ENCODE measurements around the gene MLKL.

The MLKL gene

DNA sequence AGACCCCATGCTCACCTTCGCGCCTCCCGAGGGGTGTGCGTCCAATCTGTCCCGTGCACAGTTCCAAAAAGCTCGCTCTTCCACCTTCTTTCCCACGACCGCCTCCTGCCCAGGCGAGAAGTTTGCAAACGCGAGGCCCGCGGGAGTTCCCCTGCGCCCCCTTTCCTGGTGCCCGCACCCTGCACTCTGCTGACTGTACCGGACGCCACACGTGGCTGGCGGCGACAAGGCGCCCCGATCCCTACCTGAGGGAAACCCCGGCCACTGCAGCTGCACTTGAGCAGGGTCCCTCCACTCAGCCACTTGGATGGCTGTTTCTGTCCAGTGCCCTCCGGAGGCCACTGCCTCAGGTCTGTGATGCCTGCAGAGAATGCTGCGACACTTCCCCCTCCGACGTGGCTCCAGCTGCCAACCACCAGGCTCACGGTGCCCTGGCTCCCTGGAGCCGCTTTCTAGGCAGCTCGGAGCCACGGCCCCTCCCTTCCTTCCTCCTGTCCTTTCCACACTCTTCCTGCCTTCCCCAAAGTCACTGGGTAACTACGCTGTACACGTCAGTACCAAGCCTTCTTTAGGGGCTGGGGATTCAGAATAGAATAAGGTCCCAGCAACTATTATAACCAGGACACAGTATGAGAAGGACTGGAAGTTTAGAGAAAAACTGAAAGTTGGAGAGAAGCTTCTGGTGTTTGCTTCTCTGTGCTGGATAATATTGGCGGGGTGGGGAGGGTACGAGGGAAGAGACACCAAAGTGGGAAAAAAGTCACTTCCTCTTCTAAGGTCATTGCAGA lies at the start of gene MLKL:
Gene MLKL (minus strand): TSS at position 425 of the 788 bp plus-strand sequence. CDS start 5,105 bp downstream, outside the sequence.
- DNase-seq (ENCODE audit: low read depth): peak; percentile 36

DNA sequence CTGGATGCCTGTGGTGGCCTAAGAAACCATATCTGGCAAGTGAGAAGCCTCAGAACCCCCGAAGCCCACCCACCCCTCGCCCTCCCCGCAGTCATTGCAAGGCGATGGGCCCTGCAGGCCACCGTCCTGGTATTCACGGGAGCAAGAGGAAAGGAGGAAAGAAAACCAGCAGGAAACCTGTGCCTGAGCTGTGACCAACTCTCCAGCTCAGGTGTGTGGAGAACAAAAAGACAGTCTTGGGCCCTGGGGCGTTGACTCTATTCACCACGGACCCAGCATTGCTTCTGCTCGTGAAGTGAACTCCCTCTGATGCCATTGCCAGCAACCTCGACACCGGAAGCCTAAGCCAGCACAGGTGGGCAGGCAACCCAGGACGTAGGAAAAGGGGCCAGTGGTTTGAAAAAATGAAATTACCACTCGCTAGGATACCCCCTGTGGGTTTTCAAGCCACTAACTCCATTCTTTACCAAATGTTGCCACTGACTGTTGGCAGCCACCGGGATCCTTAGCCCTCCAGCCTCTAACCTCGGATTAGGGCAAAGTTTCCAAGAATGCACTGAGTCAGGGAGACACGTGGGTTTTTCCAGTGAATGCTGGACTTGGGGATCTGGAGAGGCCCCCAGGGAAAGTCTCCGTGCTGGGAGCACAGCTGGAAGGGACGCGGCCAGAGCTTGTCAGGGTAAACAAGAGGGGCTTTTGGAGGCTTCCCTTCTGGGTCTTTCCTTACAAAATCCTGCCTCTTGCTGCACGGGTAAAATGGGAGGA lies 48.8 kb upstream of the MLKL start:
- no peak for DNase-seq (ENCODE audit: low read depth)

DNA sequence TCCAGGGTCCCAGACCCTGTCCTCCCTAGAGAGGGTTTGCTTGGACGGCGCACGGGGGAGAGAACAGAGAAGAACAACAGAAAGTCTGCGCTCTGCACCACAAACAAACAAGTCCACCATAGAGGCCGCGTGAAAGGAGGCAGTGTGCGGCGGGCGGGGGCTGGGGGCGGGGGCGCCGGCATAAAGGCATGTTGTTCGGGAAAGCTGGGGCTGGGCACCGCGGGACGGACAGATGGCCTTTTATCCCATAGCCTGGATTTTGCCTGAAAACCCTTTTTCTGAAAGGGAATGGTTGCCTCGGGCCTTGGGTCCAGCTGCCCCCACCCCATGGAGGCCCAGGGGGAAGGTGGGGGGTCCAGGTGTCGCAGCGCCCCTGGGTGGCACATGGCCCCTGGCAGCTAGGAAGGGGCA lies 48.0 kb upstream of the MLKL start:
- no peak for DNase-seq (ENCODE audit: low read depth)

DNA sequence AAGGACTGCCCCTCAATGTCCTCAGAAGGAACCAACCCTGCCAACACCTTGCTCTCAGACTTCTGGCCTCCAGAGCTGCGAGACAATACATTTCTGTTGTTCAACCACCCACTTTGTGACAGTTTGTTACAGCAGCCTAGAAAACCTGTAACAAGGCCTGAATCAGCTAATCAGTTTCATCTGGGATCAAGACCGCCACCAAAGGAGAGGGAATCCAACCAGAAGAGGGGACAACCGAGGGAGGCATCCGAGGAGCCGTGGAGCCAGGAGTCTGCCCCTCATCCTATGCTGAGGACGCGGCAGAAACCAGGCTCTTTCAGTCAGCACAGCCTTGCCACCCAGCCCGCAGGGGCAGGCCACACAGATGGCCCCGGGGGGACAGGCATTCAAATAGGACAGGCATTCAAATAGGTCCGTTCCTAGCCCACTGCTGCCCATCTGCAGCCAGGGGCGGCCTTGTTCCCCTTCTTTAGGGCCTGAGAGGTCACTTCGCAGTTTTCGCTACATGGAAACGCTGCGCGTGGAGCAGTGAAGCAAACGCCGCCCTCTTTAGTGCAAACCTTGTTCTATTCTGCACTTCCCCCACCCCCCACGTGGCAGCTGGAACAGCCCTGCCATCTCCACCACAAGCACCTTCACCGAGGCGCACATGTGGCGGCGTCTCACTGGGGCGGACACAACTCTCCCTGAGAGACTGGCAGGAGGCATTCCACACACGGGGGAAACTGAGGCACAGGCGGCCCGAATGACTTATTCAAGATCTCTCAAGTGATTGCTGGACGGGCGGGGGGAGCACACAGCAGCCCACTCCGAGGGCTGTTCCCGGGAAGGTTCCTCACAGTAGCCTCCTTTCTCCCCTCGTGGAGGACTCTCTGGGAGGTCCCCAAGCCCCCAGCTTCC lies 47.3 kb upstream of the MLKL start:
- DNase-seq (ENCODE audit: low read depth): no peak

DNA sequence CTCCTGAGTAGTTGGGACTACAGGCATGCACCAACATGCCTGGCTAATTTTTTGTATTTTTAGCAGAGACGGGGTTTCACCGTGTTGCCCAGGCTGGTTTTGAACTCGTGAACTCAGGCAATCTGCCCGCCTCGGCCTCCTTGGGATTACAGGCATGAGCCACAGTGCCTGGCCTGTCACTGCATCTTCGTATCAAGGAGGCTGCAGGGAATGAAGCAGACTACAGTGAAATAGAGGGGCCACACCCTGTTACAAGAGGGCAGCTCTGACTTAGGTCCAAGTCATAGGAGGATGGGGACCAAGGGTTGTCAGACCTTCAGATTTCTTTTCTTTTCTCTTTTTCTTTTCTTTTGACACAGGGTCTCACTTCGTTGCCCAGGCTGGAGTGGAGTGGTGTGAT lies 45.3 kb upstream of the MLKL start:
- no peak for DNase-seq (ENCODE audit: low read depth)

DNA sequence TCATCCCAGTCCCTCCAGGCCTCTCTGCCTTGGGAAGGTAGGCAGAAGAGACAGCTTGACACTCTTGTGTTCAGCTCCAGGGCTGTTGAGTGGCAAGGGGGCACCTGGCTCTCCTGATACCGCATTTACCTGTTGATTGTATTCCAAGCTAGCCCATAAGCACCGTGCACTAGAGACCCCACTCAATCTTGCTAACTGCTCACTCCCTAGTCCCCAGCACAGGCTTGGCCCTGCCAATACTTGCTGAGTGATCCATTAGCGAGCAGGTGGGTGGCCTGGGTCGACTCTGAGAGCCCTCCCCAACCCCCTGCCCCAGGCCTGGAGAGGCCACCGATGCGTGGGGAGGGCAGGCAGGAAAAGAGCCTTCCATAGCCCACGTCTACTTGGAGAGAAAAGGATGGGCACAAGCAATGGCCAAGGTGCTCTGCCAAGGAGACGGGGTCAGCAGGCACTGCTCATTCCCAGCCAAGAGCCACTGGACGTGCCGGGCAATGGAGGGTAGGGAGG lies 44.5 kb upstream of the MLKL start:
- DNase-seq (ENCODE audit: low read depth): no peak

DNA sequence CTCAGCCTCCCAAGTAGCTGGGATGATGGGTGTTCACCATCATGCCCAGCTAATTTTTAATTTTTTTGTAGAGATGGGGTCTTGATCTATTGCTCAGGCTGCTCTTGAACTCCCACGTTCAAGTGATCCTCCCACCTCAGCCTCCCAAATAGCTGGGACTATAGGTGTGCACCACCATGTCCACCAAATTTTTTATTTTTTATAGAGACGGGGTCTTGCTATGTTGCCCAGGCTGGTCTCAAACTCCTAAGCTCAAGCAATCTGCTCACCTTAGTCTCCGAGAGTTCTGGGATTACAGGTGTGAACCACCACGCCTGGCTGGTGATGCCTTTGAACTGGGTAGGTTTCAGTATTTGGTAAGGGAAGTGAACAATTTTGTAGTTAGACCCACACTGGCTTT lies 43.9 kb upstream of the MLKL start:
- DNase-seq (ENCODE audit: low read depth): no peak

DNA sequence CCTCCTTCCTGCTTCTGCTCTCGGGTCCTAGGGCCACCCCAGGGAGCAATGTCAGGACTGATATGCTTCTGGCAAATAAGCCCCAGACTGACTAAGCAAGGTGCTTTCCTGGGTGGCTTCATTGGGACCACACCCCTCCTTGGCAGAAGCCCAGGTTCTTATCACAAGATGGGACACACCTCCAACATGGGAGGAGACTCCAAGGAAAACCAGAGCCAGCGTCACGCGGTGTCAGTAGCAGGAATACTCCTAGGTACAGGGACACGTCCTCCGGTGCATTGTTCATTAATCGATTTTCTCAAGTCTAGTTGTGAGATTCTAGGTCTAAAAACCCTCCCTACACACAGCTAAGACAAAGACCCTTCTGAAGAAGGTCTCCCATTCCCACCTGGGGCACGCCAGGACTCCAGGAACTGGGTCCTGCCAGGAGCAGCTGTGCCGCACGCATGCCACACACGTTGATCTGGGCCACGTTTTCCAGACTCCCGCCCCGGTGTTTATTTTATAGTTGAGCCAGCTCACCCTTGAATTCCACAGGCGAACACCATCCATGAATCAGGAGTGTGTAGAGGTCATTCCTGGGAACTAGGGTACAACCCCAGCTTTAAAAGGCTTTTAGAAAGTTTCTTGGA lies 43.1 kb upstream of the MLKL start:
- no peak for DNase-seq (ENCODE audit: low read depth)

DNA sequence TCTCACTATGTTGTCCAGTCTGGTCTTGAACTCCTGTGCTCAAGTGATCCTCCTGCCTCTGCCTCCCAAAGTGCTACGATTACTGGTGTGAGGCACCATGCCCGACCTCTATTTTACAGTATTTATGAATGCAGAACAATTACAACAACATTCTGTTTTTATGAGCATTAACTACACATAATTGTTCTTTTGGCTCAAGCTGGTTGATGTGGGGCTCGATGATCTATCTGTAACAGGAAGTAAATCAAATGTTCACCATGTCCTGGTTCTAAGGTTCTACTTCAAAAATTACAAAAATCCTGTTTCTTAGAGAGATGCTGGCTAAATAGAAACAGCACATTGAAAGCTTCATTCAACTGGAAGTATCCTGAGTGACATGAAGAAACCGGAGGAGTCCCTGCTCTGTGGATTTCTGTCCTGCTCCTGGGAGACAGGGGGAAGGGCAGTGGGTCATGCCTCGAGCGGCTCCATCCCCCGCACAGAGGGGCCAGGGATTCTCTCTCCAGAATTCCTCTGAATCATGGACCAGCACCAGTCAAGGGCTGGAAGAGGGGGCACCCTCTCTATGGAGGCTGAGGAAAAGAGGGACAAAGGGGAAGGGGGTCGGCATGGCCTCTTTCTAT lies 42.5 kb upstream of the MLKL start:
- DNase-seq (ENCODE audit: low read depth): no peak

DNA sequence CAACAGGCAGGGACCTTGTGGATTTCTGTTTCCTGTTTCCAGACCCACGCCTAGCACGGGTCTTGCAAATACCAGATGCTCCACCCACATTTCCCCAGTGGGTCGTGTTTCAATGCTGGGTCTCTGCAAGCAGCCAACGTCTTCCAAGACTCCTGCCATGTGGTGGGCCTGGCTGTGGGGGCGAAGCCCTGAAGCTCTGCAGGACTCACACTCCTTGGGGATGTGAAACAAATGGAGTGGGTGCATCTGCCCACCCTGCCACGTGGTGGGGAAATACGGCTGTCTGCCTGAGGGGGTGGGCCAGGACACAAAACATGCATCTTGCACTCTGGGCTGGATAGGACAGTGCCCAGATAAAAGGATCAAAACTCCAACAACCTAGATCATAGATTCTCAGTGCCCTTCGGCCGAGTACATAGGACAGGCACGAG lies 41.4 kb upstream of the MLKL start:
- no peak for DNase-seq (ENCODE audit: low read depth)

DNA sequence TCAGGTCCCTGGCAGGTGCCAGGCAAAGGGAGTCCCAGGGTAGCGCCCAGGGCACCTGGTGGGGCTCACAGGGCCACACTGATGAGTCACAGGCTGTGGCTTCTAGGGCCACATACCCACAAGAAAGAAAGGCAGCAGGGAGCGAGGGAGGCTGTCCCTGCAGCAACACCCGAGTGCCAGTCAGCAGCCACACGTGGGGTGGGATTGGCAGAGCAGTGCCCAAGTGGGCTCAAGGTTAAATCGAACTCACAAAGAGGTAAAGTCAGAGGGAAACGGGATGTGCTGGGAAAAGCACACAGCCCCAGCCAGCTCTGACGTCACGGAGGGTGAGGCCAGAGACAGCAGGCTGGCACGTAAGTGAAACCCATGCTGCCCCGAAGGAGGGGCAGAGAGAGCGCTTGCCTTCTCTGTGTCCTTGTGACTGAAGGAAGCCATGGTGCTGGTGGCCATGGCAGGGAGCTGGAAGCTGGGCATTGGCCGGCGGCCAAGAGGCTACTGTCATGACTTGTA lies 40.2 kb upstream of the MLKL start:
- no peak for DNase-seq (ENCODE audit: low read depth)

DNA sequence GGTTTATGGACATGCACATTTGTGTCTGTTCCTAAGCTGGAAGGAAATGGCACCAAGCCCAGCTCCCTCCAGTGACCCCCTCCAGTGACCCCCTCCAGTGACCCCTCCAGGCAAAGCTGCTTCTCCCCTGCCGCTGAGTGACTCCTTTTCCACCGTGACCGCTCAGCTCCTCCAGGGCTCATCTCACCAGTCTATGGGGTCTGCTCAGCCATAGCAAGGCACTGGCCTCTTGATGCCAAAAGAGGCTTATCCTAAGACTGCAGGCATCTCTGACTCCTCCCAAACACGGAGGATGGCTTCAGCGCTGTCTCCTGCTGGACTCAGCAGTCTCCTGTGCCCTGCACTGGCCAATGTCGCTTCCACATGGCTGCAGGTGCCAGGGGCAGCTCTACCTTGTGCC lies 38.6 kb upstream of the MLKL start:
- no peak for DNase-seq (ENCODE audit: low read depth)

DNA sequence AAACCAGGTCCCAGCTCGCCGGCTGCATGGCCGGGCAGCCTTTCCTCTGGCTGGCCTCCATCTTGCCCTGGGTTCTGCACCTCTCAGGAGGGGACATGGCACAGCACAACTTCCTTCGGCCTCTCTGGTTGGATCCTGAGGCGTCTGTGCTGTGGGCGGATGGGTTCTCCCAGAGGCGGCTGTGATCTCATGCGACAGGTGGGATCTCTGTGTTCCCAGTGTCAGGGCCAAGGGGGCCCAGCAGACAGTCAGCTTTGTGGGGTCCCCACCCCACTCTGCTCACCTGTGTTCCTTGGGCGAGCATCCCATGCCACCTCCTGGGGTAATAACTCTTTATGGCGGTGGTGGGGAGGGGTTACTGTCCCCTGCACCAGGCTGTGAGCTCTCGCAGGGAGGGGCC lies 38.2 kb upstream of the MLKL start:
- DNase-seq (ENCODE audit: low read depth): no peak

DNA sequence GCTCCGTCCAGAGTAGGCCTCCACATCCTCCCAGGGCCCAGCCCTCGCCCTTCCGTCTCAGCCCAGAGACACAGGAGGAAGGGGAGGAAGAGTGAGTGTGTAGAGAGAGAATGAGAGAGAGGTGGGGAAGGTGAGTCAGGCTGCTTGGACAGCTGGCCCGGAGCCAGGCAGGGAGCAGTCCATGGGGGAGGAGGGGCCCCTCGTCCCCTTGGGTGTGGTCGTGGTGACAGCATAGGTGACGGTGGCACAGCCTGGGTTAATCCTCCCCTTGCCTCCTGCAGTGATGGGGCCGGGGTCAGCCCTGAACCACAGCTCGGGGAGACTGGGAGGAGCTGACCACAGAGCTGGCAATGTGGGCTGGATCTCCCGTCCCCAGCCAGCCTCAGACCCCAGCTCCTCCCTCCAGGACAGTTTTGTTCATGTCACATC lies 37.5 kb upstream of the MLKL start:
- DNase-seq (ENCODE audit: low read depth): no peak

DNA sequence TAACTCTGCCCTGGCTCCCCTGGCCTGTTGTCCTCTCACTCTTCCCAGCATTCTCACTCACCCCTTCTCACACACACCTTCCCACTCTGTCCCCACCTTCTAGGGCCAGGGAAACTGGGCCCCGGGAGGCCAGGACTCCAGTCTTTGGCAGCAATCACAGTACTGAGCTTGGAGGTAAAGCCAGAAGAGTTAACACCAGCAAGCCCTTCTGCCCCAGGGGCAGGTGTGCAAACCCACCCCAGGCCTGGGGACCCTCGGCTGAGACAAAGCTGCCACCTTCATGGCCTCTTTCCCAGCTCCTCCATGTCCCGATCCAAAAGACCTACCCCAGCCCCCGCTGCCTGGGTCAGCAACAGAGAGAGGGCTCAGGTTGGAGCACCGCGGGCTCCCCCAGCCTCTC lies 36.9 kb upstream of the MLKL start:
- DNase-seq (ENCODE audit: low read depth): no peak

DNA sequence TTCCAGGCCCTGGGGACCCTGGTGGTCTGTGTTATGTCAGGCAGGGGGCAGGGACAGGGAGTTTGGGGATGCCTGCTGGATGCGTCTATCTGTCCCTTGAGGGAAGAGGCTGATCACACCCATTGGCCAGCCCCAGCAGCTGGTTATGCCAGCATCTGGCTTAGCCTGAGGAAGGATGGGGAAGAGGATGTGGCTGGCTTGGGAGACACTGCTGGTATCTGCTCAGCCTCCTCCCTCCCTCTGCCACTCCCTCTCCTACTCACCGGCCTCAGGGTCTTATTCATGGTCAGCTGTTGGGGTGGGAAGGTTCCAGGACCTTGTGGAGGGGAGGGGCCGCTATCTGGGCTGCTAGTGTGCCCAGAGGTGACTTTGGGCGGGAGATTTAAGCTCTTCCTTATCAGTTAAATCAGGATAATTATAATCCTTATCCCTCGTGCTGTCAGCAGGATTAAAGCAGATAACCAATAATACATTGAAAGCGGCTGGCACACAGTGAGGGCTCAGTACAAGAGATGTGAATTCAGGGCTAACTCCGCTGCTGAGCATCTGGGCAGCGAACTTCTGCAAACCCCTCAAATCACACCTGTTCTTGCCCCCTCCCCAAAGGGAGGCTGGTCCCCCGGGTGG lies 36.0 kb upstream of the MLKL start:
- DNase-seq (ENCODE audit: low read depth): no peak

DNA sequence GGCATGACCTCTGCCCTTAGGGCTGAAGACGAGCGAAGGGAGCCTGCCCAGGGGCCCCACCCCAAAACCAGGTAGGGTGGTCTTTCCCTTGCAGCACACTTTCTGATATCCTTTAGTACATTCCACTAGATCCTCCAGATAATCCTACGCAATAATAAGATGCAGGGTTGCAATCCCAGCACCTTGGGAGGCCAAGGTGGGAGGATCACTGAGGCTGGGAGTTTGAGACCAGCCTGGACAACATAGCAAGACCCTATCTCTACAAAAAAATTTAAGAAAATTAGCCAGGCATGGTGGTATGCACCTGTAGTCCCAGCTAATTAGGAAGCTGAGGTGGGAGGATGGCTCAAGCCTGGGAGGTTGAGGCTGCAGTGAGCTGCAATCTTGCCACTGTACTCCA lies 34.9 kb upstream of the MLKL start:
- no peak for DNase-seq (ENCODE audit: low read depth)

DNA sequence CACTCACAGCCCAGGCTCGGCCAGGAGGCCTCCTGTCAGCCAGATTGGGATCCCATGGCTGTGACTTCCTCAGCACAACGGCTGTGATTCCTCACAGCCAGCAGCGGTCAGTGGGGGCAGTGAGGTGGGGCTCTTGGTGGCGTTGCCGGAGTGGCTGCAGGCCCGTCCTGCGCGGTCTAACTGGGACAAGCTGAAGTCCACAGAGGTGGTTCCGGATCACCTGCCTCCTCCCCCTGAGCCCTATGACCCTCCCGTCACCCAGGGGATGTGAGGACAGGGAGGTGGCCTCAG lies 34.4 kb upstream of the MLKL start:
- DNase-seq (ENCODE audit: low read depth): no peak

DNA sequence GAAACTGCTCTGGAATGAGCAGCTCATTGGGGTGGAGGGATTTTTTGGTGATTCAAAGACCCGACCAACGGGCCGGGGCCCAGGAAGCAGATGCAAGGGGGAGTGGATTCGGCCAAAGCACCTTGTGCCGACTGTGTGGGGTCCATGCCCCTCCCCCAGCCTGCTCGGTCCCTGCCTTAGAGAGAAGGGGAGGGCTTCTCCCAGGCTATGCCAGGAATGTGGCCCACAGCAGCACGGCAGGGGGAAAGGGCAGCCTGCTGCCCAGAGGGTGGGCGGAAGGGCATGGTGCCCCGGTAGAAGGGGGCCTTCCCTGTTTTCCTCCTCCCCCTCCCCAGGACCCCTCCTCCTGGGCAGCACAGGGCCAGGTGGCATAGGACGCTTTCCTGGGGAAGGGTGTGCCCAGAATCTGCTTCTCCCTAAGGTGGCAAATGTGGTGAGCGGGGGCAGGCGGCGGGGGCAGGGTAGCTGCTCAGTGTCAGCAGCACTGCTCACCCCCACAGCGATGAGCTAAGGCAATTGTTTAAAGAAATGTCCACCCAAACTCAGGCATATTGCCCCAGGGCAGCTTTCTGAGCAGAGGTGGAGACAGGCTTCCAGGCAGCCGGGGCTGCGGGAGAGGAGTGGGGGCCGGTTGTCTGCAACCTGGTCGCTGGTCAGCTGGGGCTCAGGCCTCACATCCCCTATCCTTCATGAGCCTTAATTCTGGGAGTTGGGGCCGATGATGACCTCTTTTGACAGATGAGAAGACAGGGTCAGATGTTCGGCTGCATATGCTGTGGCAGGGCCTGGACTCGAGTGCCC lies 33.9 kb upstream of the MLKL start:
- no peak for DNase-seq (ENCODE audit: low read depth)
